GM10847 (cell line): ENCODE data around the gene ESM1.

Experiments
- POLR2A ChIP-seq: IDR thresholded peaks from 2 replicates; pipeline ENCODE4 v1.6.1; 2011; ENCODE audit not compliant: insufficient read length; ENCODE audit errors: extremely low read depth

The ESM1 gene

GRCh38 chr5:54985301-54986268 lies at the start of gene ESM1:
Gene ESM1 (minus strand): TSS chr5:54985593. CDS start chr5:54985517, 76 bp downstream.
- no peak for TF ChIP-seq POLR2A

- TF ChIP-seq POLR2A: no peak
These were observed 48.2 kb upstream of the ESM1 start for GRCh38 chr5:55033568-55033967.

- TF ChIP-seq POLR2A: no peak
These were observed 46.1 kb upstream of the ESM1 start for GRCh38 chr5:55031492-55031891.

- no peak for TF ChIP-seq POLR2A
These were observed 45.4 kb upstream of the ESM1 start for GRCh38 chr5:55030676-55031369.

GRCh38 chr5:55030220-55030619 lies 44.8 kb upstream of the ESM1 start:
- TF ChIP-seq POLR2A: no peak

- TF ChIP-seq POLR2A: no peak
These were observed 42.2 kb upstream of the ESM1 start for GRCh38 chr5:55027595-55027994.

- no peak for TF ChIP-seq POLR2A
These were observed 37.1 kb upstream of the ESM1 start for GRCh38 chr5:55022450-55022849.

- no peak for TF ChIP-seq POLR2A
These were observed 36.4 kb upstream of the ESM1 start for GRCh38 chr5:55021821-55022220.

- no peak for TF ChIP-seq POLR2A
These were observed 36.0 kb upstream of the ESM1 start for GRCh38 chr5:55021410-55021809.

- TF ChIP-seq POLR2A: no peak
These were observed 19.3 kb upstream of the ESM1 start for GRCh38 chr5:55004729-55005128.

GRCh38 chr5:55003432-55004065 lies 18.2 kb upstream of the ESM1 start:
- TF ChIP-seq POLR2A: no peak

- TF ChIP-seq POLR2A: no peak
These were observed 11.7 kb upstream of the ESM1 start for GRCh38 chr5:54997081-54997480.

GRCh38 chr5:54996466-54996865 lies 11.1 kb upstream of the ESM1 start:
- no peak for TF ChIP-seq POLR2A

GRCh38 chr5:54995168-54995567 lies 9.8 kb upstream of the ESM1 start:
- TF ChIP-seq POLR2A: no peak

GRCh38 chr5:54994628-54995027 lies 9.2 kb upstream of the ESM1 start:
- TF ChIP-seq POLR2A: no peak

- TF ChIP-seq POLR2A: no peak
These were observed 7.9 kb upstream of the ESM1 start for GRCh38 chr5:54993318-54993717.

GRCh38 chr5:54991416-54991815 lies 6.0 kb upstream of the ESM1 start:
- TF ChIP-seq POLR2A: no peak
